Gastrocnemius medialis (tissue), 4 donors: ENCODE data around the gene SLC26A9. TPM values are rescaled to one million over a fixed set of nuclear protein-coding genes. Genes with fewer than 3 reads are reported as not detected.

Experiments used
- ATAC-seq, 2 donors: fragments of 150-250 bp; one replicate each; pipeline ENCODE4 v1.9.1; 2016
- DNase-seq, 2 donors: peaks; one replicate each; pipeline ENCODE4 v3.0.0-alpha.2; 2019
- H3K27ac ChIP-seq, 4 donors: fragments of 200-600 bp; sonication (generic); 1 replicate in 1 of 4; 2 replicates in 3 of 4; pipeline ENCODE4 v1.5.1; 2016 to 2018; ENCODE audit warnings: mild to moderate bottlenecking in 2 of 4, moderate library complexity in 1 of 4
- H3K27me3 ChIP-seq, 3 donors: fragments of 200-600 bp; sonication (generic) in 2 of 3; 1 replicate in 1 of 3; 2 replicates in 2 of 3; pipeline versions ENCODE4 v1.5.1 to v1.6.0; 2016 to 2019; ENCODE audit warnings: mild to moderate bottlenecking in 1 of 3, moderate library complexity in 1 of 3
- H3K36me3 ChIP-seq, 2 donors: fragments of 200-600 bp; sonication (generic) in 1 of 2; one replicate each; pipeline ENCODE4 v1.5.1; 2017 to 2018
- H3K4me1 ChIP-seq, 2 donors: fragments of 200-600 bp; sonication (generic) in 1 of 2; one replicate each; pipeline ENCODE4 v1.5.1; 2016 to 2017; ENCODE audit warnings: mild to moderate bottlenecking in 2 of 2
- H3K4me3 ChIP-seq, 4 donors: fragments of 200-600 bp; sonication (generic) in 3 of 4; 1 replicate in 1 of 4; 2 replicates in 3 of 4; pipeline ENCODE4 v1.5.1; 2016 to 2019; ENCODE audit warnings: mild to moderate bottlenecking in 2 of 4
- H3K9me3 ChIP-seq, 3 donors: fragments of 200-600 bp; sonication (generic) in 2 of 3; 1 replicate in 1 of 3; 2 replicates in 2 of 3; pipeline ENCODE4 v1.5.1; 2016 to 2019
- POLR2A ChIP-seq, 2 donors: fragments of 450-650 bp; IDR thresholded peaks; one replicate each; pipeline ENCODE4 v1.6.1; 2017; ENCODE audit warnings: antibody characterized with exemption in 2 of 2, mild to moderate bottlenecking in 2 of 2, moderate library complexity in 2 of 2
- in situ Hi-C, 4 donors: fragments of 200-750 bp; cut with MboI; loops; one replicate each; pipeline versions ENCODE4 v1.15.0 to v1.8.0; 2017; ENCODE audit warnings: low sequenced_read_pairs in 4 of 4
- intact Hi-C: fragments of 100-400 bp; cut with DNase I; formaldehyde crosslinking; loops from one replicate; pipeline ENCODE4 v1.15.1; 2023; ENCODE audit warnings: low total_unique reads
- total RNA-seq, 4 donors: library from RNA; depleted of rRNA; stranded (reverse); fragments of >200 nt; gene quantifications; one replicate each; pipeline versions ENCODE4 v1.1.0 to v1.2.3, GENCODE V29; 2016
- TF ChIP-seq, protein P1 (sequence below), 5 experiments: fragments of 450-650 bp in 3 of 5; fragments of 200-600 bp in 2 of 5; sonication (generic) in 2 of 5; IDR thresholded peaks in 4 of 5; conservative IDR thresholded peaks in 1 of 5; 1 replicate in 4 of 5; 2 replicates in 1 of 5; pipeline ENCODE4 v1.5.1; 2016 to 2019; ENCODE audit warnings: antibody characterized with exemption in 5 of 5, mild to moderate bottlenecking in 3 of 5, moderate library complexity in 3 of 5

SLC26A9 gene
- total RNA-seq, 4 donors from 2014 or later, result 0.10 to 0.32 (median 0.26) TPM

DNA sequence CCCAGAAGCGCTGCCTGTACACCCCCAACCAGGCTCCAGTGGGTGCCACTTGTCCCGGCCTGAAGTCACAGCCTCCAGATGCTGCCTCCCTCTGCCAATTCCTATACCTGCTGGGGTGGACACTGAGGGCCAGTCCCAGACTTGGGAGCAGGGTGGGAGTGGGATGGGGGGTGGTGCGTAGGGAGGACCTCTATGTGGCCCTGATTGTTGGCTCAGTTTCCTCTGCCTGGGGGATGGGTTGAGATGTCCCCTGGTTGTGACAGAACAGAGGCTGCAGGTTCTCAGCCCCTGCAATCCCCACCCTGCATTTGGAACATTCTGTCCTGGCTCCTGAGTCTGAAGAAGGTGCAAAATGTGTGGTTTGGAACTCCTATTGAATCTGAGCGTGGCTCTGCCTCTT is 32.8 kb upstream of the SLC26A9 start:
- peaks cover 17 to 32% of the 10 kb centered on the region in 2 donors for H3K4me1 ChIP-seq
- H3K4me3 ChIP-seq, result no peak overlapping the region
- ATAC-seq (peak; percentile 10 to 12), DNase-seq (peak in 1 of 2 donors; percentile 36)
- TF ChIP-seq, protein P1, sequence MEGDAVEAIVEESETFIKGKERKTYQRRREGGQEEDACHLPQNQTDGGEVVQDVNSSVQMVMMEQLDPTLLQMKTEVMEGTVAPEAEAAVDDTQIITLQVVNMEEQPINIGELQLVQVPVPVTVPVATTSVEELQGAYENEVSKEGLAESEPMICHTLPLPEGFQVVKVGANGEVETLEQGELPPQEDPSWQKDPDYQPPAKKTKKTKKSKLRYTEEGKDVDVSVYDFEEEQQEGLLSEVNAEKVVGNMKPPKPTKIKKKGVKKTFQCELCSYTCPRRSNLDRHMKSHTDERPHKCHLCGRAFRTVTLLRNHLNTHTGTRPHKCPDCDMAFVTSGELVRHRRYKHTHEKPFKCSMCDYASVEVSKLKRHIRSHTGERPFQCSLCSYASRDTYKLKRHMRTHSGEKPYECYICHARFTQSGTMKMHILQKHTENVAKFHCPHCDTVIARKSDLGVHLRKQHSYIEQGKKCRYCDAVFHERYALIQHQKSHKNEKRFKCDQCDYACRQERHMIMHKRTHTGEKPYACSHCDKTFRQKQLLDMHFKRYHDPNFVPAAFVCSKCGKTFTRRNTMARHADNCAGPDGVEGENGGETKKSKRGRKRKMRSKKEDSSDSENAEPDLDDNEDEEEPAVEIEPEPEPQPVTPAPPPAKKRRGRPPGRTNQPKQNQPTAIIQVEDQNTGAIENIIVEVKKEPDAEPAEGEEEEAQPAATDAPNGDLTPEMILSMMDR (IDR thresholded peaks at IDR 0.05 in 4 of 5, conservative IDR thresholded peaks at IDR 0.05 in 1 of 5), result no peak
- no peak for TF ChIP-seq POLR2A (IDR thresholded peaks at IDR 0.05)
- H3K27me3 ChIP-seq, result no peaks in the 10 kb centered on the region
- intact Hi-C loops (loop anchor here (5.0 kb wide), 1 partner anchor 164 kb away; the partner anchor contains the start of gene SLC41A1), in situ Hi-C loops (loop anchor here in 1 of 4 donors (25.0 kb wide), 1 partner anchor 314 kb away; no protein-coding TSS in a partner anchor)
- no peaks in the 10 kb centered on the region for H3K9me3 ChIP-seq
- H3K36me3 ChIP-seq, result no peaks in the 10 kb centered on the region
- H3K27ac ChIP-seq, result peak overlapping the region; percentile 58 to 75 (median 63)

DNA sequence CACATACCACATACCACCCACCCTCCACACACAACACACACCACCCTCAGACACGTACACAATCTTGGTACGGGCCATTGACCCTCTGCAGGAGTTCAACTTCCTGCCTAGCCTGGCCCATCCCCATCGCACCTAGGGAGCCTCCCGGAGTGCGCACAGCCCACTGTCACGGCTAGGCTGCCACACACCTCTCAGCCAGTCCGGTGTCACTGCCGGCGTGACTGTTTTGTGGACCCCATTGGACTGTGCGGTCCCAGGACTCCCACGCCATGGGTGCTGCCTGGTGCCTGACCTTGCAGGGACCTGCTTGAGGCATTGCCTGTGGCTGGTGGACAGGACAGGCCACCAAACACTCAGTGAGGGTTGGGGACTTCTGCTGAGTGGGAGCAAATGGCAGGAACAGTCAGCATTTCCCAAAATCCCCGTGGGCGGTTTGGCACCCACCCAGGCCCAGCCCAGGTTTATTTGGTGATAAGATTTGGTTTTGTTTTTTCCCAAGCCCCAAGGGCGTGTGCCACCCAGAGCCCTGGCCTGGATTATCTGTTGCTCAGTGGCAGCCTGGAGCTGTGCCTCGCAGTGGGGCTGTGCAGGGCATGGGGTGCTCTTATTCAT is 32.2 kb upstream of the SLC26A9 start:
- intact Hi-C loops, result loop anchor here (5.0 kb wide), 1 partner anchor 163 kb away; the partner anchor contains the start of gene SLC41A1
- in situ Hi-C loops, result loop anchor here in 1 of 4 donors (25.0 kb wide), 1 partner anchor 313 kb away; no protein-coding TSS in a partner anchor
- Histone ChIP-seq H3K9me3 (no peaks in the 10 kb centered on the region), H3K27me3 (no peaks in the 10 kb centered on the region), H3K4me1 (peaks cover 21 to 36% of the 10 kb centered on the region in 2 donors), H3K27ac (peak overlapping the region in 3 of 4 donors; percentile 58 to 75 (median 66)), H3K4me3 (no peak overlapping the region), H3K36me3 (no peaks in the 10 kb centered on the region)
- DNase-seq, result no peak
- TF ChIP-seq, protein P1 (IDR thresholded peaks at IDR 0.05 in 4 of 5, conservative IDR thresholded peaks at IDR 0.05 in 1 of 5), result no peak
- TF ChIP-seq POLR2A (IDR thresholded peaks at IDR 0.05), result no peak
- no peak for ATAC-seq

DNA sequence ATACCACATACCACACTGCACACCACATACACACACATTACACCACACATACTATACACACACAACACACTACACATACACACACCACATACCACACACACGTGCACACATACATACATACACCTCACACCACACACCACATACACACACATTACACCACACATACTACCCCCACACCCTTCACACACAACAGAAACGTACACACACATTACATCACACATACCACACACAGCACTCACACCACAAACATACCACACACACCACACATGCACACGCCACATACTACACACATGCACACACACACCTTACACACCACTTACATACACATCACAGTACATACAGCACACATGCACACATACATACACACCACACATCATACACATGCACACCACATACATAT is 31.5 kb upstream of the SLC26A9 start:
- Histone ChIP-seq H3K4me3 (no peak overlapping the region), H3K27ac (no peak overlapping the region), H3K36me3 (no peaks in the 10 kb centered on the region), H3K4me1 (peaks cover 25 to 43% of the 10 kb centered on the region in 2 donors), H3K27me3 (no peaks in the 10 kb centered on the region), H3K9me3 (no peaks in the 10 kb centered on the region)
- DNase-seq (no peak), ATAC-seq (no peak)
- TF ChIP-seq, protein P1 (IDR thresholded peaks at IDR 0.05 in 4 of 5, conservative IDR thresholded peaks at IDR 0.05 in 1 of 5), result no peak
- TF ChIP-seq POLR2A (IDR thresholded peaks at IDR 0.05), result no peak
- in situ Hi-C loops, result loop anchor here in 1 of 4 donors (25.0 kb wide), 1 partner anchor 312 kb away; no protein-coding TSS in a partner anchor
- intact Hi-C loops, result loop anchor here (5.0 kb wide), 1 partner anchor 162 kb away; the partner anchor contains the start of gene SLC41A1

DNA sequence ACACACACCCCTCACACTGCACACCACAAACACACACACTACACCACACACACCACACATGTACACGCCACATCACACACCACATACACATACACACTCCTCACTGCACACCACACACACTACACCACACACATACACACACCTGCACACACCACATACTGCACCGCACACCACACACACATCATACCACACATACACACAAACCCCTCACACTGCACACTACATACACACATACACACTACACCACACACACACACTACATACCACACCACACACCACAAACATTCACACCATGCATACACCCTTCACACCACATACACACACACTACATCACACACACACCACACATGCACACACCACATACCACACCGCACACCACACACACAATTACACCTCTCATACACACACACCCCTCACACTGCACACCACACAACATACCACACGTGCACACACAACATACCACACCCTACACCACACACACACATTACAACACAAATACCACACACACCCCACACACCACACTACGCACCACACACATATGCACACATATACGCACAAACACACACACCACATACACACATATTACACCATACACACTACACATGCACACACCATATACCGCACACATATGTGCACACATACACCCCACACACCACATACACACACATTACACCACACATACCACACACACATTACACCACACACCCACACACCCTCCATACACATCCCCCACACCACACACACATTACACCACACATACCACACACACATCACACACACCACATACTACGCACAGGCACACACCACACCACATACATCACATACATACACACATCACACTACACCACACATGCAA is 30.3 kb upstream of the SLC26A9 start:
- DNase-seq (no peak), ATAC-seq (no peak)
- Histone ChIP-seq H3K36me3 (no peaks in the 10 kb centered on the region), H3K9me3 (no peaks in the 10 kb centered on the region), H3K27ac (no peak overlapping the region), H3K4me1 (peaks cover 25 to 43% of the 10 kb centered on the region in 2 donors), H3K27me3 (no peaks in the 10 kb centered on the region), H3K4me3 (no peak overlapping the region)
- in situ Hi-C loops (no loop called here), intact Hi-C loops (no loop called here)
- TF ChIP-seq, protein P1 (IDR thresholded peaks at IDR 0.05 in 4 of 5, conservative IDR thresholded peaks at IDR 0.05 in 1 of 5), result no peak
- TF ChIP-seq POLR2A (IDR thresholded peaks at IDR 0.05), result no peak
